GM19463 (cell line): ENCODE measurements around the gene SLC25A48.

Source experiments
- ATAC-seq: cut with Tn5 transposase; IDR thresholded peaks from one replicate; pipeline ENCODE4 v1.9.1; 2021; ENCODE audit warnings: mild to moderate bottlenecking, moderate library complexity; ENCODE audit not compliant: unreplicated experiment

The SLC25A48 gene

GRCh38 chr5:135915466-135916001, 81.1 kb downstream of the SLC25A48 start:
- no peak for ATAC-seq

GRCh38 chr5:135916638-135917263, 82.3 kb downstream of the SLC25A48 start:
- ATAC-seq: no peak

GRCh38 chr5:135920199-135920598, 85.7 kb downstream of the SLC25A48 start:
- ATAC-seq: no peak

GRCh38 chr5:135921388-135921787, 86.9 kb downstream of the SLC25A48 start:
- no peak for ATAC-seq

- ATAC-seq: no peak
These were observed 95.8 kb downstream of the SLC25A48 start for GRCh38 chr5:135930029-135930948.

GRCh38 chr5:135930949-135931295, 96.5 kb downstream of the SLC25A48 start:
- no peak for ATAC-seq

GRCh38 chr5:135934939-135935338, 100.5 kb downstream of the SLC25A48 start:
- no peak for ATAC-seq

- ATAC-seq: no peak
These were observed 102.9 kb downstream of the SLC25A48 start for GRCh38 chr5:135937245-135937911.
